Measurements from ENCODE around the gene PTGDS.
"Not testable (repeated sequence)": the region's sequence is repeated elsewhere in the genome, so short reads cannot be mapped to it uniquely, and the experiment has no call there.

PTGDS gene

DNA sequence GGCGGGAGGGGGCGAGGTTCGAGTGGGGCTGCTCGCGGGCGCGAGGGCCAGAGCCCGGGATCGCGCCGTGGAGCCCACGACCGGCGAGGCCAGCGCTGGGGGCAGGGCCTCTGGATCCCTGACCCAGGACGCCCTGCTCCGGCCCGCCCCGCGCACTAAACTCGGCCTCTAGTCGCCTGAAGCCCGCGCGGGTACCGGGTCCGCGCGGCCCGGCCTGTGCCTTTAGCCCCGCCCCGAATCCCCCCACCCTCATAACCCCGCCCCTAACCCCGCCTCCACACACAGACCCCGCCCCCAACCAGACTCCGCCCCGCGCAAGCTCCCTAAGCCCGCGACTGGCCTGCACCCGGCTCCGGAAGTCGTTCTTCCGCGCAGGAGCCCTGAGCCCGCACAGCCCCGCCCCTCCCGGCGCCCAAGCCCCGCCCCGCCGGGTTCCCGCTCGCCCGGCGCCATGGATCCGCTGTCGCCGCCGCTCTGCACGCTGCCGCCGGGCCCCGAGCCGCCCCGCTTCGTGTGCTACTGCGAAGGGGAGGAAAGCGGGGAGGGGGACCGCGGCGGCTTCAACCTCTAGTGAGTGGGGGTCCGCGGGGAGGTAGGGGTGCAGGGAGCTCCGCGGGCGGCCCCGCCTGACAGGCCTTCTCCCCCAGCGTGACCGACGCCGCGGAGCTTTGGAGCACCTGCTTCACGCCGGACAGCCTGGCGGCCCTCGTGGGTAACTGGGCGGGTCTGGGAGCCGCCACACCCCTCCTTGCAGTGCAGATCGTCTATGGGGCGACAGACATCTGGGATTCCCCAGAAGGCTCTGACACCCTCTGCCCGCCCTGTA lies 14.9 kb downstream of the PTGDS start, which contains the start of gene PAXX:
Gene PAXX (plus strand): TSS at position 430 of the 826 bp plus-strand sequence. CDS start 22 bp downstream, at position 452.
- peak; percentile 87 for DNase-seq (ENCODE audit: low read depth)

- no peak for DNase-seq (ENCODE audit: low read depth)
Observed at GRCh38 chr9:136992819-136993369, 15.6 kb downstream of the PTGDS start.

- DNase-seq (ENCODE audit: low read depth) = no peak
Observed at GRCh38 chr9:136994180-136994887, 17.0 kb downstream of the PTGDS start.

- DNase-seq (ENCODE audit: low read depth) = no peak
Observed at GRCh38 chr9:136994888-136995230, 17.6 kb downstream of the PTGDS start.

GRCh38 chr9:136995362-136995761 lies 18.1 kb downstream of the PTGDS start:
- no peak for DNase-seq (ENCODE audit: low read depth)

DNA sequence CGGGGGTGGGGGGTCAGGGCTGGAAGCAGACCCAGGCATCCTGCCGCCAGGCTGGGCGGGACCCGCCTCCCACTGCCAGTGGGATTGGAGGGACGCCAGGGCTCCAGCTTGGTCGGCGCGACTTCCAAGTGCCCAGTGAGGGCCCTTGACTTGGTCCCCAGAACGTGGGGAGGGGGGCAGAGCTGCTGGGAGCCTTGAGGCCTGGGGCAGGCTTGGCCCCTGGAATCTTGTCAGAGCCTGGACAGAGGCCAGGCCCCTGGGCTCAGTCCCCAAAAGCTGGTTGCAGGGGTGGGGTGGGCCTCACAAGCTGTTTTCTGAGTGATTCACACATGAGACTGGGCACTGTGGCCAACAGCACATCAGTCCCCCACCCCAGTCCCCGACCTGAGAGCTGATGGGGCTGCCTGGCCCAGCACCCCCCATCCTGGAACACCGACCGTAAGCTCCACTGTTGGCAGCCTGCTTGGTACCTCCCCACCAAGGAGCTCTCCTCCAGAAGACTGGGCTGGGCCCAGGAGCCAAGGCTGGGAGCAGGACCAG lies 18.5 kb downstream of the PTGDS start:
- DNase-seq (ENCODE audit: low read depth) = no peak

DNA sequence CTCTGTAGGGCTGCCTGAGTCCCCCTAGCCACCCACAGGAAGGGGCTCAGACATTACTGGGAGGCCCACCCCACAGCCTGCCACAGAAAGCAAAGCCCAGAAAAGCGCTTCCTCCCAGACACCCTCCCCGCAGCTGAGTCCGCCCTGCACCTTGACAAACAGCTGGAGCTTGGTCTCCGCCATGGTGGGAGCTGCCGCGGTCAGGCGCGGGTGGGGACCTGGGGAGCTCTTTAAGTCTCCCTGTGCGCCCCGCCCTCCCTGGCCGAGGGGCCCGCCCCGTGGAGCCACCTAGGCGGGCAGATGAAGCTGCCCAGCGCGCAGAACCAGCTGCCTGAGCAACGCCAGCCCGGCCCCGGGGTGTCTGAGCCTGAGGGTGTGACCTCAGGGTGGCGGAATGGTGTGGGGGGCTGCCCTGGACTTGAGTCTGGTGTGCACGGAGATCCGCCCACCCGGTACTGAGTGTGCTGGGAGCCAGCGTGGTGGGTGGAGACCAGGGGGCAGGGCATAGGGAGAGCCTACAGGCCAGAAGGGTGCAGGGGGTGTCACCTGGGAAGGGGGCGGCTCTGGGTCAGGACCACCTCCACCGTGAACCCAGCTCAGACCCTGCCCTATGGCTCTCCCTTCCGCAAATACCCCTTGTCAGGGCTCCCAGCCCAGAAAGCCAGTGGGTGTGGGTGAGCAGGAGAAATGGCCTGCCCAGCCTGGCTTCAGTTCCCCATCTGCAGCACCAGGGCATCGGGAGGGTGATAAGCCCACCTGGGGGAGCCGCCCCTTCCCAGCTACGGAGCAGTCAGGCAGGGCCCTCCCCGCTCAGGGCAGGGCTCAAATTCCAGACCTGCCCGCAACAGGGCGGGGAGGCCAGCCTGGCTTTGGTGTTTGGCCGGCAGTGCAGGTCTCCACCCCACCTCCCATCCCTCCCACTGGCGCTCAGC lies 19.3 kb downstream of the PTGDS start, which contains the start of gene CLIC3:
Gene CLIC3 (minus strand): TSS at position 208 of the 932 bp plus-strand sequence. CDS start 25 bp downstream, at position 183.
- DNase-seq (ENCODE audit: low read depth) = peak; percentile 37

GRCh38 chr9:136997371-136997770 lies 20.1 kb downstream of the PTGDS start:
- DNase-seq (ENCODE audit: low read depth) = no peak

- no peak for DNase-seq (ENCODE audit: low read depth)
Observed at GRCh38 chr9:136997830-136998234, 20.5 kb downstream of the PTGDS start.

GRCh38 chr9:137000177-137000930 lies 23.1 kb downstream of the PTGDS start:
- DNase-seq (ENCODE audit: low read depth) = peak; percentile 87

- no peak for DNase-seq (ENCODE audit: low read depth)
Observed at GRCh38 chr9:137001857-137002645, 24.7 kb downstream of the PTGDS start.

- DNase-seq (ENCODE audit: low read depth) = no peak
Observed at GRCh38 chr9:137002646-137003041, 25.3 kb downstream of the PTGDS start.

GRCh38 chr9:137004285-137004684 lies 27.0 kb downstream of the PTGDS start:
- not testable (repeated sequence) for DNase-seq (ENCODE audit: low read depth)

- no peak for DNase-seq (ENCODE audit: low read depth)
Observed at GRCh38 chr9:137006116-137007003, 29.1 kb downstream of the PTGDS start.

GRCh38 chr9:137007108-137007815 lies 30.0 kb downstream of the PTGDS start:
- DNase-seq (ENCODE audit: low read depth) = no peak

DNA sequence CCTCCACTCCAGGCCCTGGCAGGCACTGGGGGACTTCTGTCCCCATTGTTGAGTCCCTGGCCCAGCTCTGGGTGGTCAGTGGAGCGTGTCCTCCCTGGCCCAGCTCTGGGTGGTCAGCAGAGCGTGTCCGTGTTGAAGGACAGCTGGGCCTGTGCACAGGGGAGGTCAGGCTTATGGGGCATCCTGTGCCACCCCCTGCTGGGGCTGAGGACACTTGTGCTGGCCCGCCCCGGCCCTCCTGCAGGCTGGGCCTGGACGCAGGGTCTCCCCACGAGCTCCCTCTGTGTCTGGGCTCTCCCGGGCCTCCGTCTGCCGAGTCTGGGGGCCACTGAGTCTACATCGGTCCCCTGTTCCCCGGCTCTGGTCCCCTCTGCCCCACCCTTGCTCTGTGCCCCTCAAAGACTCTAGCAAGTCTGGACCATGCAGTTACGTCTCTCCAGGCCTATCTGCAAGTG lies 30.5 kb downstream of the PTGDS start:
- no peak for DNase-seq (ENCODE audit: low read depth)

GRCh38 chr9:137008312-137008711 lies 31.0 kb downstream of the PTGDS start:
- no peak for DNase-seq (ENCODE audit: low read depth)

DNA sequence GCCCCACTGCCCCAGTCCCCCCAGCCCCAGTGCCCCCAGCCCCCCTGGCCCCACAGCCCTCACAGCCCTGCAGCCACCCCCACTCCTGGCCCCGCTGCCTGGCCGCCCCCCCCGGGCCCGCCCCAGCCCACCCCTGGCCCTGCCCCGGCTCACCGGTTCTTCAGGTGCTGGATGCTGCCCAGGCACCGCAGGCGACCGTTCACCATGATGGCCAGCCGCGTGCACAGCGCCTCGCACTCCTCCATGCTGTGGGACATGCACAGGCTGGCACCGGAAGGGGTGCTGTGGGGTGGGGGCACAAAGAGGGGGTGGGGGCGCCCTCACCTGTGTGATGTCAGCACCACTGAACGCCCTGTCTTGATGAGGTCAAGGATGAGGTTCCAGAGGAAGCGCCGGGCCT lies 31.9 kb downstream of the PTGDS start:
- DNase-seq (ENCODE audit: low read depth) = no peak
